A673 (cell line): Measurements from ENCODE around the gene MYO1E.

ENCODE experiments used
- EZH2 ChIP-seq: fragments of 200-600 bp; sonication (generic); IDR thresholded peaks from 2 replicates; pipeline ENCODE4 v1.6.1; 2017; ENCODE audit warnings: borderline replicate concordance, low read depth, mild to moderate bottlenecking, mixed read lengths, antibody characterized with exemption, low read length; ENCODE audit not compliant: poor library complexity, severe bottlenecking
- TF ChIP-seq, protein P1 (sequence below): fragments of 300-800, 200-600 bp; sonication (generic); conservative IDR thresholded peaks from 2 replicates; pipeline ENCODE4 v1.5.1; 2017; ENCODE audit warnings: low read depth, mild to moderate bottlenecking, antibody characterized with exemption, low read length, moderate library complexity, mixed read lengths

DNA sequence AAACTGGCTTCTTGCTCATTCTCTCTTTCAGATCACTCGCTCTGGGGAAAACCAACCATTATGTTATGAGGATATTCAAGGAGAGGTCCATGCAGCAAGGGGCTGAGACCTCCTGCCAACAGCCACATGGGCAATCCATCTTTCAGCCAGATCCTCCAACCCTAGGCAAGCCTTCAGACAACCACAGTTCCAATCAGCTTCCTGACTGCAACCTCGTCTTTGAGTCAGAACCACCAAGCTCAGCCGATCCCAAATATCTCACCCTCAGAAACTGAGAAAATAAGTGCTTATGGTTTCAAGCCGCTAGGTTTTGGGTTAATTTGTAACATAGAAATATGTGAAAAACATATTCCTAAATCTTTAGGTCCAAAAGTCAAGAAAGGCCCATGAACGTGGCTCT, 155.8 kb downstream of the MYO1E start:
- TF ChIP-seq, protein P1, sequence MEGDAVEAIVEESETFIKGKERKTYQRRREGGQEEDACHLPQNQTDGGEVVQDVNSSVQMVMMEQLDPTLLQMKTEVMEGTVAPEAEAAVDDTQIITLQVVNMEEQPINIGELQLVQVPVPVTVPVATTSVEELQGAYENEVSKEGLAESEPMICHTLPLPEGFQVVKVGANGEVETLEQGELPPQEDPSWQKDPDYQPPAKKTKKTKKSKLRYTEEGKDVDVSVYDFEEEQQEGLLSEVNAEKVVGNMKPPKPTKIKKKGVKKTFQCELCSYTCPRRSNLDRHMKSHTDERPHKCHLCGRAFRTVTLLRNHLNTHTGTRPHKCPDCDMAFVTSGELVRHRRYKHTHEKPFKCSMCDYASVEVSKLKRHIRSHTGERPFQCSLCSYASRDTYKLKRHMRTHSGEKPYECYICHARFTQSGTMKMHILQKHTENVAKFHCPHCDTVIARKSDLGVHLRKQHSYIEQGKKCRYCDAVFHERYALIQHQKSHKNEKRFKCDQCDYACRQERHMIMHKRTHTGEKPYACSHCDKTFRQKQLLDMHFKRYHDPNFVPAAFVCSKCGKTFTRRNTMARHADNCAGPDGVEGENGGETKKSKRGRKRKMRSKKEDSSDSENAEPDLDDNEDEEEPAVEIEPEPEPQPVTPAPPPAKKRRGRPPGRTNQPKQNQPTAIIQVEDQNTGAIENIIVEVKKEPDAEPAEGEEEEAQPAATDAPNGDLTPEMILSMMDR: no peak
- no peak for TF ChIP-seq EZH2
